GM12801 (cell line): ENCODE data around the gene MICAL1.

Experiments used
- TF ChIP-seq, protein P1 (sequence below): IDR thresholded peaks from one replicate; pipeline ENCODE4 v1.5.1; 2011; ENCODE audit warnings: control low read depth; ENCODE audit not compliant: insufficient read length; ENCODE audit errors: extremely low read depth

Gene MICAL1

DNA sequence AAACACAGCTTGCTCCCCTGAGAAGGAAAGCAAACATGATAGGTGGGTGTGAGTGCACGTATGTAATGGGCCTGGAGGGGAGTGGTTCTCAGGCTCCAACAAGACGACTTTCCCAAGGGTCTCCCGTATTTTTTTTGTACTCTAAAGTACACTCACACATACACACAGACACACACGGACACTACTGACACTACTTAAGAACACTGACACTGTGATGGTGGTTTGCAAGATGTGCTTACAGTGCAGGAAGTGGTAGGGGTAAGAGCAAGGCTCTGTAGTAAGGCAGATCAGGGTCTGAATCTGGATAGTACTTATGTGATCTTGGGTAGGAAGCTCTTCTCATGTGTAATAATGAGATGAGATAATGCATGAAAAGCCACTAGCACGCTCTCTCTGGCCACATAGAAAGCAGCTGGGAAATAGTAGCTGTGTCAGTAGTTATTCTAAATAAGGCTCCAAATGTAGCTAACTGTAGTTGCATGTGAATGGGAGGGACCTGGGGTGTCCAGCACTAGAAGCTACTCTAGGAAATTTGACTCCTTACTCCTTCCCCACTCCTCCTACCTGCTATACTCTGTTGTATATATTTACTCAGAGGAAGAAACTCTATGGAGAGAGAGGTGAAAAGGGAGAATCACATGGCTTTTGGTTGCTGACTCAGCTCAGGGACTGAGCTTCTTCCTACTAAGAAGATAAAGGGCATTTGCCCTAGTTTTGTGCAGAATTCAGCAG, 35.8 kb upstream of the MICAL1 start:
- TF ChIP-seq, protein P1, sequence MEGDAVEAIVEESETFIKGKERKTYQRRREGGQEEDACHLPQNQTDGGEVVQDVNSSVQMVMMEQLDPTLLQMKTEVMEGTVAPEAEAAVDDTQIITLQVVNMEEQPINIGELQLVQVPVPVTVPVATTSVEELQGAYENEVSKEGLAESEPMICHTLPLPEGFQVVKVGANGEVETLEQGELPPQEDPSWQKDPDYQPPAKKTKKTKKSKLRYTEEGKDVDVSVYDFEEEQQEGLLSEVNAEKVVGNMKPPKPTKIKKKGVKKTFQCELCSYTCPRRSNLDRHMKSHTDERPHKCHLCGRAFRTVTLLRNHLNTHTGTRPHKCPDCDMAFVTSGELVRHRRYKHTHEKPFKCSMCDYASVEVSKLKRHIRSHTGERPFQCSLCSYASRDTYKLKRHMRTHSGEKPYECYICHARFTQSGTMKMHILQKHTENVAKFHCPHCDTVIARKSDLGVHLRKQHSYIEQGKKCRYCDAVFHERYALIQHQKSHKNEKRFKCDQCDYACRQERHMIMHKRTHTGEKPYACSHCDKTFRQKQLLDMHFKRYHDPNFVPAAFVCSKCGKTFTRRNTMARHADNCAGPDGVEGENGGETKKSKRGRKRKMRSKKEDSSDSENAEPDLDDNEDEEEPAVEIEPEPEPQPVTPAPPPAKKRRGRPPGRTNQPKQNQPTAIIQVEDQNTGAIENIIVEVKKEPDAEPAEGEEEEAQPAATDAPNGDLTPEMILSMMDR, result no peak

DNA sequence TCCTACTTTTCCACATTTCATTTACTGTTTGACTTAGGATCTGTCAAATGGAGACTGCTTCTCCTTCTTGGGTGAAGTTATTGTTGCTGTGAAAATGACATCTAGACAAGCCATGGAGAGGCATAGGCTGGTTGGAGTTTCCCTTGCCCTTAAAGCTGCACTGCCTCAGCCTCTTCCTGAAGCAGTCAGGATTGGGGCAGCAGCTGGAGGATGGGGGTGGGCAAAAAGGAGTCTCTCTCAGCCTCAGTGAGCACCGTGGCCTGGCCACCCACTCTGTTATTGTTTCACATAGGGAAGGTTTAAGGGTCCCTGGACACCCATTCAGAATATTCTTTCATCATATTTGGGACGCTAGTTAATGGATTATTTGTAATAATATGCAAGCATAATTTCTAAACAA, 35.1 kb upstream of the MICAL1 start:
- TF ChIP-seq, protein P1, result no peak

DNA sequence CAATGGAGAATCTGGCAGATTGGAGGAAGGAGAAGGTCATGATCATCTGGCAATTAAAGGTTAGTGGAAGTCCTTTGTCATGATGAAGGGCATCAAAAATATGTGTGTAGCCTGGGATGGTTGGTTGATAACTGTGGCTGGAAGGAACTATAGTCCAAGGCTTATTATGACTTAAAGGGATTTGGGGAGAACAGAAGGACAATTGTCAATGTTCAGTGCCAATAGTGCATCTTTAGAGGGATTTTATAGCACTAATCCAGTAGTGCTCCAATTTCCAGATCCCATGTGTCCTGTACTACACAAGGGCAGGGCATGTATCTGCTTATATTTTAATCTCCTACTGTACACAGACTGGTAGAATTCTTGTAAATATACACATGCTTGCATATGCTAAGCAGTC, 32.4 kb upstream of the MICAL1 start:
- TF ChIP-seq, protein P1, result no peak

DNA sequence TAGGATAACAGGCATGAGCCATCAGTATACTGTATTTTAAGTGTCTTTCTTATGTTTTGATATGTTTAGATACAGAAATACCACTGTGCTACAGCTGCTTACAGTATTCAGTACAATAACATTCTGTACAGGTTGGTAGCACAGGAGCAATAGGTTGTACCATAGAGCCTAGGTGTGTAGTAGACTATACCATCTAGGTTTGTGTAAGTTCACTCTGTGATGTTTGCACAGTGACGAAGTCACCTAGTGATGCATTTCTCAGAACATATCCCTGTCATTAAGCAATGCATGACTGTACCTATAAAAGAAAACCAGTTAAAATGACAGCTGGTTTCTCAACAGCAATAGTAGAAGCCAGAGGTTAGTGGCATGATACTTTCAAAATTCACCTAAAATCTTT, 30.5 kb upstream of the MICAL1 start:
- TF ChIP-seq, protein P1, result no peak

DNA sequence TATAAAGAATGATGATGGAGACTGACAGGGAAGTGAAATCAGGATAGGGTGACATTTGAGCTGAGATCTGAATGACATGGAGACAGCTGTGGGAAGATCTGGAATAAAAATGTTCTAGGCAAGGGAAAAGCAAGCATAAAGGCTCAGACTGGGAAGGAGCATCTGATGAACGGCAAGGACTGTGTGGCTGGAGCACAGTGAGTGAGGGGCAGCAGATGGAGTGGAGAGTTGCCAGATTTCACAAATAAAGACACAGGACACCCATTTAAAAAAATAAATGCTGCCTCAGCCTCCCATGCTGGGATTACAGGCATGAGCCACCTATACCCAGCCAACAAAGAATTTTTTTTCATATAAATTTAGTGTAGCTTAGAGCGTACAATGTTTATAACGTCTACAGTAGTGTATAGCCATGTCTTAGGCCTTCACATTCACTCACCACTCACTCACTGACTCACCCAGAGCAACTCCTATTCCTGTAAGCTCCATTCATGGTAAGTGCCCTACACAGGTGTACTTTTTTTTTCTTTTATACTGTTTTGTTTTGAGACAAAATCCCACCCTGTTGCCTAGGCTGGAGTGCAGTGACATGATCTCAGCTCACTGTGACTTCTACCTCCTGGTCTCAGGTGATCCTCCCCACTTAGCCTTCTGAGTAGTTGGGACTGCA, 29.8 kb upstream of the MICAL1 start:
- TF ChIP-seq, protein P1, result no peak

DNA sequence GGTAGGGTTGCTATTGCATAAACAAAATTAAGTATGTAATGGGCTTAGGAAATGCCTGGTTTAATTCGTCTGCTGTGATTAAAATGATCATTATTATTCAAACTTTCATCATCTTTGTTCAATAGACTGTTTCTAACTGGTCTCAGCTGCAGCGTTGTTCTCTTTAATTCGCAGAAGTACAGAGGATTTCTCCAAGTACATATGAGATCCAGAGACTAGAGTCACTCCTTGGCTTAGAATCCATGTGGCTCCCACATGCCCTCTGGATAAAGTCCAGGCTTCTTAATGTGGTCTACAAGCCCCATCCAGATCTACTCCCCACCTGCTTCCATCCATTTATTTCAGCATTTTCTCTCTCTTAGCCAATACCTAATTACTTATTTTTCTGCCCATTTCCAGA, 28.6 kb upstream of the MICAL1 start:
- TF ChIP-seq, protein P1, result no peak

DNA sequence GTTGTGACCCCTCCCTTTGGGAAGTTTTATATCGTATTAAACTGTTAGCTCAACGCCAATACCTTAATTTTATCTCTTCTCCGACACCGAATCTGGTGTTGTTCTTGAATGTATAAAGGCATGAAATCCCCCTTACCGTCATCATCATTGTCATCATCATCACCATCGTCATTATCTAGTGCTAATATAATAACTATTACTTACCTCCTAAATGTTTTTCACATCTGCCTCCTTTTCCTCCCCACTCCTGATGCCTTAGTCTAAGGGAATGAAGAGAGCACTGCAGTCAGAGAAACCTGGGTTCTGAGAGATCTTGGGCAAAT, 28.1 kb upstream of the MICAL1 start:
- TF ChIP-seq, protein P1, result no peak
